ENCODE data around the gene FXYD1. TPM values are rescaled to one million over a fixed set of nuclear protein-coding genes. Genes with fewer than 3 reads are reported as not detected.

FXYD1 gene
- total and polyA plus RNA-seq, 2 of the 8 experiments (the other 6 are each of a cell fraction or from before 2014, with no cell fraction given) = 1.6 to 8.1 TPM

DNA sequence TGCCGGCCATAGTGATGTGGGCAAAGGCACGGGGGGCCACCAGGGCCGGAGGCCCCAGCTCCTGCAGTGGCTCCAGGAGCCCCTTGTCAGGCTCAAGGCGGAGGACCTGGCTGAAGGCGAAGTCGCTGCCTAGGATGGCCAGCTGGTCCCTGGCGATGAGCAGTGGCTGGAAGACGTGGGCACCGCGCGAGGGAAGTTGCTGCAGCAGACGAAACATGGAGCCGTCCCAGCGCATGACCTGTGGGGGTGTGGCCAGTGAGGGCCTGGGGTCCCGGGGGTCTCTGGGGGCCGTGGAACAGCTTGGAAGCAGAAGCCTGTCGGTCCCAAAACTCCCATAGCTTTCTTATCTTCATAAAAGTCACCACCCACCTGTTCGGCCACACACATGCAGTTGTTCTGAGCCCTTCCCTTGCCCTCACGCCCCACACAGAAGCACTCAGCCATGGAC, 13.3 kb upstream of the FXYD1 start:
- 0 out of 2 replicates have a peak overlapping the region, but pooled peaks have one; percentile 7 for H2BK12ac ChIP-seq (ENCODE audit: low read depth, low read length)
- H3K9ac ChIP-seq (replicated peaks in 1 of 4; ENCODE audit: extremely low read depth in 1 of 4, low read depth in 3 of 4, low read length in 3 of 4) = no peak overlapping the region
- no peak overlapping the region for H4K5ac ChIP-seq (ENCODE audit: insufficient read length, low read depth, low read length)
- no peak overlapping the region for H3K4me2 ChIP-seq (ENCODE audit: insufficient read depth in 1 of 2, low read depth in 2 of 2, low read length in 2 of 2)
- no peak overlapping the region for H2AK5ac ChIP-seq (ENCODE audit: low read depth, low read length)
- H3K9me3 ChIP-seq (ENCODE audit: insufficient read depth in 2 of 2, low read depth in 1 of 2, low read length in 1 of 2) = no peaks in the 10 kb centered on the region
- FAIRE-seq (no peak), DNase-seq (ENCODE audit: low read depth in 1 of 2, low spot score in 2 of 2) (no peak)
- no peak overlapping the region for H2BK120ac ChIP-seq (replicated peaks; ENCODE audit: low read depth, low read length)
- ChIA-PET CTCF (ENCODE audit: partially characterized antibody) (interaction anchor here (0.6 to 4.6 kb wide), 5 partner anchors 8 to 58 kb away, joined by 4 to 41 read pairs (median 6); partner anchors contain the start of genes FXYD3 and LGI4), POLR2A (ENCODE audit: partially characterized antibody) (interaction anchor here (1.6 to 2.3 kb wide), 3 partner anchors 9 to 57 kb away, joined by 4 to 7 read pairs (median 5); partner anchors contain the start of genes FXYD3 and FXYD5)
- H3K23me2 ChIP-seq (ENCODE audit: low read depth, low read length) = no peaks in the 10 kb centered on the region
- no peaks in the 10 kb centered on the region for H3K79me2 ChIP-seq (ENCODE audit: control insufficient read depth in 1 of 2, insufficient read depth in 2 of 2, low read length in 2 of 2)
- no peak overlapping the region for H3K14ac ChIP-seq (ENCODE audit: insufficient read length)
- H3K23ac ChIP-seq (ENCODE audit: insufficient read length) = no peak overlapping the region
- no peaks in the 10 kb centered on the region; a peak in 1 of 7 replicates for H3K27me3 ChIP-seq (replicated peaks in 1 of 4; ENCODE audit: control insufficient read depth in 3 of 4, extremely low read depth in 1 of 4, insufficient read depth in 3 of 4, low read length in 3 of 4)
- H3K56ac ChIP-seq (replicated peaks; ENCODE audit: insufficient read length, low read depth, low read length) = no peak overlapping the region
- peaks cover 2 to 9% (median 6%) of the 10 kb centered on the region in 4 experiments; a peak in 5 of 7 replicates for H3K4me1 ChIP-seq (replicated peaks in 1 of 4; ENCODE audit: control insufficient read depth in 3 of 4, insufficient read depth in 4 of 4, low read length in 3 of 4)
- H2AFZ ChIP-seq (ENCODE audit: low read length) = no peak overlapping the region
- TF ChIP-seq SRF (IDR thresholded peaks at IDR 0.05; ENCODE audit: low read depth, low read length) (no peak), SP2 (IDR thresholded peaks at IDR 0.05; ENCODE audit: low read length) (no peak), HDAC6 (IDR thresholded peaks at IDR 0.05; ENCODE audit: low read depth, low read length) (no peak), GTF2F1 (IDR thresholded peaks at IDR 0.05; ENCODE audit: borderline replicate concordance, low read depth, low read length) (no peak), CREB1 (IDR thresholded peaks at IDR 0.05) (no peak), SP1 (IDR thresholded peaks at IDR 0.05; ENCODE audit: low read depth, low read length) (no peak), KDM1A (IDR thresholded peaks at IDR 0.05; ENCODE audit: borderline replicate concordance, low read length) (no peak), BACH1 (IDR thresholded peaks at IDR 0.05; ENCODE audit: low read length) (no peak), NRF1 (IDR thresholded peaks at IDR 0.05; ENCODE audit: low read depth, low read length) (no peak), RBBP5 (IDR thresholded peaks at IDR 0.05; ENCODE audit: borderline replicate concordance, low read depth, low read length) (no peak), ASH2L (IDR thresholded peaks at IDR 0.05; ENCODE audit: low read length) (no peak)
- TF ChIP-seq, protein P1, sequence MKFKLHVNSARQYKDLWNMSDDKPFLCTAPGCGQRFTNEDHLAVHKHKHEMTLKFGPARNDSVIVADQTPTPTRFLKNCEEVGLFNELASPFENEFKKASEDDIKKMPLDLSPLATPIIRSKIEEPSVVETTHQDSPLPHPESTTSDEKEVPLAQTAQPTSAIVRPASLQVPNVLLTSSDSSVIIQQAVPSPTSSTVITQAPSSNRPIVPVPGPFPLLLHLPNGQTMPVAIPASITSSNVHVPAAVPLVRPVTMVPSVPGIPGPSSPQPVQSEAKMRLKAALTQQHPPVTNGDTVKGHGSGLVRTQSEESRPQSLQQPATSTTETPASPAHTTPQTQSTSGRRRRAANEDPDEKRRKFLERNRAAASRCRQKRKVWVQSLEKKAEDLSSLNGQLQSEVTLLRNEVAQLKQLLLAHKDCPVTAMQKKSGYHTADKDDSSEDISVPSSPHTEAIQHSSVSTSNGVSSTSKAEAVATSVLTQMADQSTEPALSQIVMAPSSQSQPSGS (IDR thresholded peaks at IDR 0.05; ENCODE audit: low read length) = no peak
- H2BK15ac ChIP-seq (ENCODE audit: low read length) = no peak overlapping the region
- no peak overlapping the region for H2BK20ac ChIP-seq (ENCODE audit: low read length)
- no peak overlapping the region for H3K4ac ChIP-seq (replicated peaks; ENCODE audit: insufficient read length, low read depth, low read length)
- H3K79me1 ChIP-seq (ENCODE audit: low read depth, low read length) = no peaks in the 10 kb centered on the region
- 91% methylated on average over 19 of the region's 19 CpGs; no CpG with 5 or more reads in 1 of the 2 experiments for WGBS, 2 experiments (ENCODE audit: extremely low coverage in 1 of 2, insufficient coverage in 1 of 2, insufficient read length in 1 of 2, insufficient replicate concordance in 2 of 2, low coverage in 1 of 2, low lambda C conversion rate in 2 of 2, missing lambda C conversion rate in 1 of 2)
- no peak overlapping the region; the same call in 1 of the 2 replicates for H3K18ac ChIP-seq (ENCODE audit: extremely low read depth, low read length)
- no peaks in the 10 kb centered on the region for H4K20me1 ChIP-seq (replicated peaks in 1 of 2; ENCODE audit: control insufficient read depth in 1 of 2, insufficient read depth in 2 of 2, low read length in 2 of 2)
- H3K36me3 ChIP-seq (ENCODE audit: control insufficient read depth in 2 of 4, insufficient read depth in 4 of 4, low read length in 3 of 4) = no peaks in the 10 kb centered on the region
- no peak overlapping the region; the same call in 1 of the 2 replicates for H4K8ac ChIP-seq (ENCODE audit: extremely low read depth, insufficient read depth, low read length)
- no peak overlapping the region for H3K27ac ChIP-seq (ENCODE audit: low read depth, low read length)
- H4K91ac ChIP-seq (replicated peaks; ENCODE audit: insufficient read length, low read length) = no peak overlapping the region
- H2BK5ac ChIP-seq (ENCODE audit: low read depth, low read length) = no peak overlapping the region
- no peak overlapping the region for H3K4me3 ChIP-seq (ENCODE audit: extremely low read depth in 1 of 4, insufficient read depth in 2 of 4, low read depth in 3 of 4, low read length in 4 of 4)

All from H1 (cell line).